SK-N-SH (cell line): ENCODE data around the gene GPANK1.

Experiments
- EP300 ChIP-seq, 2 experiments: IDR thresholded peaks; 2 replicates each; pipeline versions ENCODE4 v1.4.0 to v1.6.1; 2012; ENCODE audit warnings: borderline replicate concordance in 1 of 2, low read depth in 1 of 2, low read length in 1 of 2
- FOSL2 ChIP-seq: IDR thresholded peaks from 2 replicates; pipeline ENCODE4 v1.4.0; 2012; ENCODE audit warnings: low read depth, mild to moderate bottlenecking, moderate library complexity, borderline replicate concordance
- PBX3 ChIP-seq: IDR thresholded peaks from 2 replicates; pipeline ENCODE4; 2012
- RAD21 ChIP-seq: IDR thresholded peaks from 2 replicates; pipeline ENCODE4 v1.6.1; 2012; ENCODE audit warnings: mild to moderate bottlenecking, low read length
- SMC3 ChIP-seq: IDR thresholded peaks from 2 replicates; pipeline ENCODE4 v1.6.1; 2012; ENCODE audit warnings: low read depth, low read length, improper control_type of control experiment
- TAF1 ChIP-seq: IDR thresholded peaks from 2 replicates; pipeline ENCODE4 v1.6.1; 2012; ENCODE audit warnings: low read depth, mild to moderate bottlenecking, low read length, moderate library complexity, borderline replicate concordance
- TCF12 ChIP-seq: IDR thresholded peaks from 2 replicates; pipeline ENCODE4 v1.4.0; 2012
- USF2 ChIP-seq: fragments of 150-350 bp; IDR thresholded peaks from 2 replicates; pipeline ENCODE4 v1.6.1; 2017; ENCODE audit warnings: antibody characterized with exemption, low read length, low read depth, borderline replicate concordance
- TF ChIP-seq, protein P1 (sequence below): fragments of 200-600 bp; sonication (generic); IDR thresholded peaks from 2 replicates; pipeline ENCODE4 v1.6.1; 2017; ENCODE audit warnings: antibody characterized with exemption, mild to moderate bottlenecking, moderate library complexity
- TF ChIP-seq, protein P2 (sequence below): IDR thresholded peaks from 2 replicates; pipeline ENCODE4 v1.4.0; 2012; ENCODE audit warnings: low read depth, borderline replicate concordance

GRCh38 chr6:31701666-31702404 lies 37.0 kb upstream of the GPANK1 start:
- TF ChIP-seq FOSL2 (no peak), EP300 (IDR thresholded peaks at IDR 0.05; ENCODE audit: borderline replicate concordance in 1 of 2, low read depth in 1 of 2, low read length in 1 of 2) (no peak), PBX3 (no peak), TCF12 (no peak), SMC3 (no peak), USF2 (no peak), RAD21 (no peak), TAF1 (no peak)
- TF ChIP-seq, protein P1, sequence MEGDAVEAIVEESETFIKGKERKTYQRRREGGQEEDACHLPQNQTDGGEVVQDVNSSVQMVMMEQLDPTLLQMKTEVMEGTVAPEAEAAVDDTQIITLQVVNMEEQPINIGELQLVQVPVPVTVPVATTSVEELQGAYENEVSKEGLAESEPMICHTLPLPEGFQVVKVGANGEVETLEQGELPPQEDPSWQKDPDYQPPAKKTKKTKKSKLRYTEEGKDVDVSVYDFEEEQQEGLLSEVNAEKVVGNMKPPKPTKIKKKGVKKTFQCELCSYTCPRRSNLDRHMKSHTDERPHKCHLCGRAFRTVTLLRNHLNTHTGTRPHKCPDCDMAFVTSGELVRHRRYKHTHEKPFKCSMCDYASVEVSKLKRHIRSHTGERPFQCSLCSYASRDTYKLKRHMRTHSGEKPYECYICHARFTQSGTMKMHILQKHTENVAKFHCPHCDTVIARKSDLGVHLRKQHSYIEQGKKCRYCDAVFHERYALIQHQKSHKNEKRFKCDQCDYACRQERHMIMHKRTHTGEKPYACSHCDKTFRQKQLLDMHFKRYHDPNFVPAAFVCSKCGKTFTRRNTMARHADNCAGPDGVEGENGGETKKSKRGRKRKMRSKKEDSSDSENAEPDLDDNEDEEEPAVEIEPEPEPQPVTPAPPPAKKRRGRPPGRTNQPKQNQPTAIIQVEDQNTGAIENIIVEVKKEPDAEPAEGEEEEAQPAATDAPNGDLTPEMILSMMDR: no peak
- TF ChIP-seq, protein P2, sequence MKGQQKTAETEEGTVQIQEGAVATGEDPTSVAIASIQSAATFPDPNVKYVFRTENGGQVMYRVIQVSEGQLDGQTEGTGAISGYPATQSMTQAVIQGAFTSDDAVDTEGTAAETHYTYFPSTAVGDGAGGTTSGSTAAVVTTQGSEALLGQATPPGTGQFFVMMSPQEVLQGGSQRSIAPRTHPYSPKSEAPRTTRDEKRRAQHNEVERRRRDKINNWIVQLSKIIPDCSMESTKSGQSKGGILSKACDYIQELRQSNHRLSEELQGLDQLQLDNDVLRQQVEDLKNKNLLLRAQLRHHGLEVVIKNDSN: no peak
